ENCODE results near the gene TMEFF2. TPM values are rescaled to one million over a fixed set of nuclear protein-coding genes. Genes with fewer than 3 reads are reported as not detected.

TMEFF2 gene, protein sequence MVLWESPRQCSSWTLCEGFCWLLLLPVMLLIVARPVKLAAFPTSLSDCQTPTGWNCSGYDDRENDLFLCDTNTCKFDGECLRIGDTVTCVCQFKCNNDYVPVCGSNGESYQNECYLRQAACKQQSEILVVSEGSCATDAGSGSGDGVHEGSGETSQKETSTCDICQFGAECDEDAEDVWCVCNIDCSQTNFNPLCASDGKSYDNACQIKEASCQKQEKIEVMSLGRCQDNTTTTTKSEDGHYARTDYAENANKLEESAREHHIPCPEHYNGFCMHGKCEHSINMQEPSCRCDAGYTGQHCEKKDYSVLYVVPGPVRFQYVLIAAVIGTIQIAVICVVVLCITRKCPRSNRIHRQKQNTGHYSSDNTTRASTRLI
- 4.8 and 6.5 TPM in 2 replicates for total RNA-seq
- polyA plus RNA-seq (2012), result 4.4 TPM

GRCh38 chr2:192194866-192195547 lies at the start of gene TMEFF2:
TSS of gene TMEFF2 (minus strand) at chr2:192194933. CDS start at chr2:192194524, 409 bp downstream.
- DNase-seq (ENCODE audit: low read depth), result peak; percentile 95

DNA sequence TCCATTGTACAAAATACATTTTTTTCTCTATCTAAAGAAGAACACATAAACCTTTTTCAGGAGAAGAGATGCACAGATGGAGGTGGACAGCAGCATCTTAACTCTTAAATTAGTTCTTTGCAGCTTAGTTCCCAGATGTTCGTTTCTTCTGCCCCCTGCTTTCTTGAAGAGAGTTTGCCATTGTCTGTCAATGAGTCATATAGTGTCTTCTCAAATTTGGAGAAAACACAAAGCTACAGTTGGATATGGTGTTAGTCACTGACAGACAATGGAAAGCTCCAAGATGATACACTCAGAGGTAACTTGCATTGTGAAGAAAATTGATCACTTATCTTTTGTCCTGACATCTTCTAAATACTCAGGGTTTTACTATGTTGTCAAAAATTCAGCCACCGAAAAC lies 48.8 kb upstream of the TMEFF2 start:
- peak; percentile 28 for DNase-seq (ENCODE audit: low read depth)

DNA sequence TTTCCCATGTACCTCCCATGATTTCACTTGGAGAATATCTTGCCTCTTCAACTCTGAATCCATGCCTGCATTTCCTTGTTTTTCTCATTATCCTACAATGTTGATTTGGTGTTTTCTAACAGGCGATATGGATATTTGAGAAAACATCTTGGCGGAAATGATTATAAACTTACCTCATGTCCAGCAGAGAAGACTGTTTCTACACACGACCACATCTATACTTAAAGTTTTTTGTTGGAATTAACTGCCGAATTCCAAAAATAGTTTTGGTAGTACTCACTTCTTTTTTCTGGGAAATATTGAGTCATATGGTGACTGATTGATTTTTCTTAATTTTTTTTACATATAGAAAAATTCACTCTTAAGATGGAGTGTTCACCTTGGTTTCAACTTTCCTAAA lies 41.4 kb upstream of the TMEFF2 start:
- no peak for DNase-seq (ENCODE audit: low read depth)

DNA sequence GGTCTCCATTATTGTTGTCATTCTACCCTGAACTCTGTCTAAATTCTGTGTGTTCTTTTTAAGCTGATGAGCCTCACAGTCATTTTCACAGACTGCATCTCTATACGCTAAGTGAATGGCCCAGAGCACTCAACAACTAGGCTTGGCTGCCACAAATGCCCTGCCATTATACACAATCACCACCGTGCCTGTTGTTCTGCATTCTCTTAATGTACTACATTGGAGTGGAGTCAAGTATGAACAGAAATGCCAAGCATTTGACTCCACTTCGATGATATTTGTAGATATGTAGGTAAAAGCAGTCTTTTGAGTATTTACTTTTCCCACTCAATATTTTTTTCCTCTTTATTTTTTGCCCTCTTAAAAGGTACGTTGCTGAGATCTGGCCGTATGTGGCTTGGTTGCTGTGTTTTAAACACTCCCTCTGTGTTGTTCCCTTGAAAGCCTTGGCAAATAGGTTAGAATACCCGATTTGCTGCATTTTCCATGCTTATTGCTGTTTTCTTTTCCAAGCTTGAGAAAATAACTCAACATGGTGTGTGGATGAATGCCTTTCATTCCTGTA lies 36.2 kb upstream of the TMEFF2 start:
- no peak for DNase-seq (ENCODE audit: low read depth)

- DNase-seq (ENCODE audit: low read depth), result no peak
These were observed 34.0 kb upstream of the TMEFF2 start for GRCh38 chr2:192228685-192229084.

- no peak for DNase-seq (ENCODE audit: low read depth)
These were observed 24.2 kb upstream of the TMEFF2 start for GRCh38 chr2:192218970-192219369.

GRCh38 chr2:192218377-192218776 lies 23.6 kb upstream of the TMEFF2 start:
- no peak for DNase-seq (ENCODE audit: low read depth)

- DNase-seq (ENCODE audit: low read depth), result no peak
These were observed 21.6 kb upstream of the TMEFF2 start for GRCh38 chr2:192216336-192216735.

DNA sequence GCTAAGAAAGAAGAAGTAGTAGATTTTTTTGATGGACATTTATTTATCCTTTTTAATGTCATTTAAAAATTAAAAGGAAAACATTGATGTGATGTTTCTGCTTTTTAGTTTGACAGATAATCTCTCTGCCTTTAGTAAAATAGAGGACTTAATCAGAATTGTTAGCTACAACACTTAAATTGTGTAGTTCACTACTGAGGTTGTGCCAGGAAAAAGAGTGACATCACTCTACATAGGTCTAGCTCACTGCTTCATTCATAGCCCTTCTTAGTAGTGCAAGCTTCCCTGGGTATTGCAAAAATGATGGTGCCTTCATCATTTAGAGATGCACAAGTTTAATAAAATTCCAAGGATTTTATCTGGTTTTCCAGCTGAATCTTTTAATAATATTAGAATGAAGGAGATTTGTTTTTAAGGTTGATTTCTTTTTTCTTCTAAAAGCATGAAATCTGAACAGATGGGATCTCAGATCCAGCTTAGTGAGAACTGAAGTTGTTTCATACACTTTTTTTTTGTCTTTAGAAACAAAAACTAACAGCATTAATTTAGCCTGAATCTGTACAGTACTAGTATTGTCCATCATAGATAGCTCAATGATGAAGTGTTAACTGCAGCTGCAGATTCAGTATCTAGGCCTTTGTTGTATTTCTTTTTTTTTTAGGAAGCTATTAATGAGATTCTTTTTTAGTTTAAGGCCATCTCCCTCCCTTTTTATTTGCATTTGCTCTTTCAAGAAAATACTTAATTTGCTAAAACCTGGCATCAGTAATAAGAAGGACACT lies 20.6 kb upstream of the TMEFF2 start:
- no peak for DNase-seq (ENCODE audit: low read depth)

DNA sequence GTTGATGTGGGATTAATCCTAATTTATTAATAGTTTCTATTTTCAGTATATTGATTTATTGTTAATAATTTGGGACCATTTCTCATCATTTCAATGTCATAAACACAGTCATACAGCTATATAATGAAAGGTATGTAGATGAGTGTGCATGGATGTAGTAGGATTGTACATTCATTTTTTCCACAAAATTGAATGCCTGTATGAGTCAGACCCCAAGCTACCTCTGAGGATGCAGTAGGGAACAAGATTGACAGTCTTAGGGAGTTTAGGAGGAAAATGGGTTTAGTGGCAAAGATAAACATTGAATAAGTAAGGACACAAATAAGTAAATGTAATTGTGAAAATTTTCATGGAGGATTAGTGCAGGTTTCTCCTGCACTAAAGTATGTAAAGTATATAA lies 14.1 kb upstream of the TMEFF2 start:
- DNase-seq (ENCODE audit: low read depth), result no peak

DNA sequence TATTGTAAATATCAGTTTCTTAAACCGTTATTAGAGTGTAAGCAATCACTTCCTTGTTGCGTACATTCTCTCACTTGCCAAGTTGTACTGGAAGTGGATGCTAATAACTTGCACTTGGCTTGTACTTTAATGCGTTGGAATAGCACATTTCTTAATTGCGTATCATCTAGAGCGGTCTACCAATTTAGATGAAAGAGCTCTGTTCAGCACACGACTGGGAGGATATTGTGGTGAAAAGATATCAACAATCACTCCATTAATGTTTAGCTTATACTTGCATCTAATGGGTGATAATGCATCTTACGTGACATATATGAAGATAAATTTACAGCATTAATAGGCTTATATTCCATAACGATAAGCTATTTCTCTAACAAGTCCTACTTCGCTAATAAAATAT lies 11.7 kb upstream of the TMEFF2 start:
- no peak for DNase-seq (ENCODE audit: low read depth)

DNA sequence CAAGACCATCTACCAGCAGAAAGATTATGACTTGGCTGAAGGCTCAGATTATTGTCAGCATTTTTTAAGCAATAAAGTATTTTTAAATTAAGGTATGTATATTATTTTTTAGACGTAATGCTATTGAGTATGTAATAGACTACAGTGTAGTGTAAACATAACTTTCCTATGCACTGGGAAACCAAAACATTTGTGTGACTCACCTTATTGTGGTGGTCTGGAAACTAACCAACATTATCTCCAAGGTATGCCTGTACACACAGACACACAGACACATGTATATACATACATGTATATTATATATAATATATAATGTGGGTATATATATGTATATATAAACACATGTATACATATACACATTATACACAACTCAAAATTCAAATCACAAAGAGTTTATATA lies 9.1 kb upstream of the TMEFF2 start:
- no peak for DNase-seq (ENCODE audit: low read depth)

DNA sequence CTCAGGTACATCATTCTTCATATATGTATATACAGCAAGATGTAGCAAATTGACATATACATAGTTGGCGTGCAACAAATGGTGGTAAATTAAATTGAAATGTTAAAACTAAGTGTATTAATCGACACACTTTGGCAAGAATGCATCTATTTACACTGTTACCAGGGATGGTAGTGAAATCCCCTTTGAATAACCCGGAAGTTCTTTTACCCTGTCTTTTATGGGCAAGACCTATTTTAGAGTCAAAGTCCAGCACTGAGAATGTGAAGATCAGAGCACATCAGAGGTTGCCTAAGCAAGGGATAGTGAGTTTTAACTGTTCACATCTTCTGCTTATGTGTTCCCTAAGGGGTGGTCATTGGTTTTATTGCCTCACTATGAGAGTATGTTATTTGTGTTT lies 7.6 kb upstream of the TMEFF2 start:
- no peak for DNase-seq (ENCODE audit: low read depth)

- DNase-seq (ENCODE audit: low read depth), result no peak
These were observed 6.4 kb upstream of the TMEFF2 start for GRCh38 chr2:192201116-192201515.

DNA sequence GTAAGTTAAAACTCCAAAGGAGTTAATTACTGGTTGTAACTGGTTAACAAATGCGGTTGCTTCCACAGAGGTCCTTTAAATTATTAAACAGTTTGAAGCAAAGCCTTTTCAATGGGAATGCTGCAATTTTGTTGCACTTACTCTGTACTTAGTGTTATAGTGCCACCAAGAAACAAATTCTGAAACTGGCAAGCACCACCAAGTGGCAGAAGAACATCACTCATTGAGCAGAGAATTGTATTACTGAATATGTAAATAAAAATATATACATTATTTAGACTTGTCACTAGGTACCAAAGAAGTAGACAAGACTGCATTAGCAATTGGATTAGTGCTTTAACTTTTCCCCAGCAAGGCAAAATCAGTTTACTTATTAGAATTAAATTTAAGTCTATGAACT lies 2.6 kb upstream of the TMEFF2 start:
- DNase-seq (ENCODE audit: low read depth), result no peak

- no peak for DNase-seq (ENCODE audit: low read depth)
These were observed 1.9 kb upstream of the TMEFF2 start for GRCh38 chr2:192196421-192197194.

- peak; percentile 51 for DNase-seq (ENCODE audit: low read depth)
These were observed 1.1 kb upstream of the TMEFF2 start for GRCh38 chr2:192195548-192196418.

DNA sequence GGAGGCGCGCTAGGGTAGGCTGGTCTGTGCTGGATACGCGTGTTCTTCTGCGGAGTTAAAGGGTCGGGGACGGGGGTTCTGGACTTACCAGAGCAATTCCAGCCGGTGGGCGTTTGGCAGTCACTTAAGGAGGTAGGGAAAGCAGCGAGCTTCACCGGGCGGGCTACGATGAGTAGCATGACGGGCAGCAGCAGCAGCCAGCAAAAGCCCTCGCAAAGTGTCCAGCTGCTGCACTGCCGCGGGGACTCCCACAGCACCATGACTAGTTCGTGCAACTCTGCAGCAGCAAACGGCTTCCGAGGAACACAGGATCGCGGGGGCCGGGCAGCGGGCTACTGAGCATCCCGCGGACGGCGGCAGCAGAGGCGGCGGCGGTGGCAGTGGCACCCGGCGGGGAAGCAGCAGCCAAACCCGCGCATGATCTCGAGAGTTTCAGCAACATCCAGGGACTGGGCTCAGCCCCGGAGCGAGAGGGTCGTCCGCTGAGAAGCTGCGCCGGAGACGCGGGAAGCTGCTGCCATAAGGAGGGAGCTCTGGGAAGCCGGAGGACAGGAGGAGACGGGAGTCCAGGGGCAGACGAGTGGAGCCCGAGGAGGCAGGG lies 368 bp downstream of the TMEFF2 start:
- DNase-seq (ENCODE audit: low read depth), result peak; percentile 69

DNA sequence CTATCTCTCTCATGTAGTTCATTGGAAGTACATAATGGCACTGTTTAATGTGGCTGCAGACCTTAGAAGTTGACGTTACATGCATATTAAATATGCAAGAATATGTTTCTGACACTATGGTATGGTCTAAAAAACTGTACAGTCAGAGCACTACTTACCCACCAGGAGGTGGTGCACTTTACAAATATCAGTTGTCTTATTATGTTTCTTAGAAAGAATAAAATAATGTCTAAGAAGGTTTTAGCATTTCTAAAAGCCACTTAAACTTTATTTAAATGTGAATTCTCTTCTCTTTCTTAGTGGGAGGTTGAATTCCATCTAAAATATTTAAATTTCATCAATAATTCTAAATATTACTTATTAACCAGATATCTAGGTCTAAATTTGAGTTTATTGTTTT lies 4.3 kb downstream of the TMEFF2 start:
- DNase-seq (ENCODE audit: low read depth), result peak; percentile 53

All from myocyte (in vitro differentiated cells).